HG03565 (cell line): Measurements from ENCODE around the gene RMND5A.

ENCODE experiments used
- ATAC-seq: cut with Tn5 transposase; IDR thresholded peaks from one replicate; pipeline ENCODE4 v1.9.1; 2021; ENCODE audit warnings: mild to moderate bottlenecking, moderate library complexity; ENCODE audit not compliant: unreplicated experiment

RMND5A gene, protein sequence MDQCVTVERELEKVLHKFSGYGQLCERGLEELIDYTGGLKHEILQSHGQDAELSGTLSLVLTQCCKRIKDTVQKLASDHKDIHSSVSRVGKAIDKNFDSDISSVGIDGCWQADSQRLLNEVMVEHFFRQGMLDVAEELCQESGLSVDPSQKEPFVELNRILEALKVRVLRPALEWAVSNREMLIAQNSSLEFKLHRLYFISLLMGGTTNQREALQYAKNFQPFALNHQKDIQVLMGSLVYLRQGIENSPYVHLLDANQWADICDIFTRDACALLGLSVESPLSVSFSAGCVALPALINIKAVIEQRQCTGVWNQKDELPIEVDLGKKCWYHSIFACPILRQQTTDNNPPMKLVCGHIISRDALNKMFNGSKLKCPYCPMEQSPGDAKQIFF

DNA sequence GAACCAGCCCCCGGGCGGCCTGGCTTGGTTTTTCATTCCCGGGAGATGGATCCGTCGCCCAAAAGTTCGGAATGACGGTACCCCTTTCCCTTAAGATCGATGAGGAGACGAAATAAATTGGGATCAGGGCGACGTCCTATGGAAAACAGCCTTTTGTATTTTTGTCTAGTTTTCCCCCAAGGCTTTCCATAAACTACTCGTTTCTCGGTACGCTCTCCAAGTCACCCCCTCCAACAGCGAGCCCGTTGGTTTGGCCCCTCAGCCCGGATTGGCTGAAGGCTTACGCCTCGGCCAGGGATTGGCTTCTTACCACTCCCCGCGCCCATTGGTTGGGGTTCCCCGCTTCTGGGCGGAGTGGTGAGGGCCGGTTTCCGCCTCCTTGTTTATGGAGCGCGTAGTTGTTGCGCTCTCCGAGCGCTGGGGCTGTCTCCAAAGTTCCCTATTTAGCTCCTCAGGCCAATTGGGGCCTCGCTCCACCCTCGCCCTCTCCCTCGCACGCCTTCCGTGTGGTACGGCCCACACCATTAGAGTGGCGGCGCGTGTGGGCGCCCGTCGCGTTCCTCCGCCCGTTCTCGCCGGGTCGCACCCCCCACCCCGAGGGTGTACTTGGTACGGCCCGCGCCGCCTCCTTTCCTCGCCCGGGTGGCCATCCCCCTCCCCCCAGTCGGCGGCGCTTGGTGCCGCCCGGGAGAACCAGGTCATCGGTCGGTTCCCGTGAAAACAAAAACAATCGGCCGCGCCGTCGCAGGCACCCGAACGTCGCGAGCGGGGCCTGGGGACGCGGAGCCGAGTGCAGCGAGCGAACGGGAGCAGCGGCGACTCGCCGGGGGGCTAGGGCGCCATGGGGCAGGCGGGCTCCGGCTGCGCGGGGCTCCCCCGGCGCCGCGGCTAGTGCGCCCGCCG is at the start of gene RMND5A:
Gene RMND5A (plus strand): TSS at position 655 of the 903 bp plus-strand sequence. CDS start 377 bp downstream, outside the sequence.
- peak; percentile 89 for ATAC-seq

DNA sequence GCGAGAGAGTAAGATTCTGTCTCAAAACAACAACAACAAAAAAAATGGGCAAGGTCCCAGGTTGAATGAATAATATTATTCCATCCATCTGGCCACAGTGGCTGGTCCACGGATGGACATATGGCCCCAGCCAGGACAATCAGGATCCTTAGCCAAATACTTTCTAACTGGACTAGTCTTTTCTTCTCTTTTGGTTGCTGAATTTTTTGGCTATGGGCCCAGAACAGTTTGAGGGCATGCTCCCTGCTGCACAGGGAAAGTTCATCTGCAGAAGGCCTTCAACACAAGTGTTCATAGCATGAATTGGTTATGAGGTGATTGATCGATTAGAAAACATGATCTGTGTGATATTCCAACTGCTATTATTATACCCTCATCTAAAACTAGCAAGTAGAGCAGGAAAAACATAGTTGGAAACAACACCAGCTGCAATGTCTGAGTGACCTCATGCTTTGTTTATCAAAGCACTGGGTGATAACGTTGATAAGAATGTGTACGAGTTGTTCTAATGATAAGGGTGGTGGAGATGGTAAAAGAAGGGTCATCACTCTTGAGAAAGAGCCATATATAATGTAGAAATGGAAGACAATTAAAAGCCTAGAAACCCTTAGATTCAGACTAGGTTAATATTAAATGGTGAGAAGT is 48.6 kb upstream of the RMND5A start:
- ATAC-seq, result no peak

DNA sequence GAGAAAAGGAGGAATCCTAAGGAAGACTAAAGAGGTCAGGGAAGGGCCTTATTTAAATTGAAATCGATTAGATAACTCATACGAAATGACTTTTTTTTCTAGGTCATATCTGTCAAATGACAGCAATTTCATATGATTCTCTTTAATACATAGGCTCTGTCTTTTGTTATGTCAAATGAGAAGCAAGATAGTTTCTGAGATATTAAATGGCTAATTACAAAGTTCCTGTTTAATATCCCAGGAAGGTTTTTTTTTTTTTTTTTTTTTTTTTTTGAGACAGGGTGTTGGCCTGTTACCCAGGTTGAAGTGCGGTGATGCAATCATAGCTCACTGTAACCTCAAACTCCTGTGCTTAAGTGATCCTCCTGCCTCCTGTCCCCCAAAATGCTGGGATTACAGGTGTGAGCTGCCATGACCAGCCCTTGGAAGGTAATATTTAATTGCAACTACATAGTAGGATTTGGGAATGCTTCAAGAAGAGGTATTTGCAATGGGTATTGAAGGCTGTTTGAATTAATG is 48.0 kb upstream of the RMND5A start:
- ATAC-seq, result no peak

DNA sequence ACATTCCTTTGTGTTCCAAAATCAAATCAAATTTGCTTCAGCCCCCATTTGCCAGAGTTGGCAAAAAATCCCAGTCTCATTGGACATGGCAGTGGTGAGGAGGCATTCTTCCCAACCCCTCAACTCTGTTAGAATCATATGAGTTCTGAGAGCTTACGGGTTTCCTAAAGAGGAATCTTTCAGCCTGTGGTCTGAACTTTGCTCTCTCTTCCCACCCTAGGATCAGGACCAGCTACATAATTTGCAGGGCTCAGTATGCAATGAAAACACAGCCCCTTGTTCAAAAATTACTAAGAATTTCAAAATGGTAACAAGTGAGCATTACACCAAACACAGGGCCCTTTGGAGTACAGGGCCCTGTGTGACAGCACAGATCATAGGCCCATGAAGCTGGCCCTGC is 47.1 kb upstream of the RMND5A start:
- ATAC-seq, result no peak

DNA sequence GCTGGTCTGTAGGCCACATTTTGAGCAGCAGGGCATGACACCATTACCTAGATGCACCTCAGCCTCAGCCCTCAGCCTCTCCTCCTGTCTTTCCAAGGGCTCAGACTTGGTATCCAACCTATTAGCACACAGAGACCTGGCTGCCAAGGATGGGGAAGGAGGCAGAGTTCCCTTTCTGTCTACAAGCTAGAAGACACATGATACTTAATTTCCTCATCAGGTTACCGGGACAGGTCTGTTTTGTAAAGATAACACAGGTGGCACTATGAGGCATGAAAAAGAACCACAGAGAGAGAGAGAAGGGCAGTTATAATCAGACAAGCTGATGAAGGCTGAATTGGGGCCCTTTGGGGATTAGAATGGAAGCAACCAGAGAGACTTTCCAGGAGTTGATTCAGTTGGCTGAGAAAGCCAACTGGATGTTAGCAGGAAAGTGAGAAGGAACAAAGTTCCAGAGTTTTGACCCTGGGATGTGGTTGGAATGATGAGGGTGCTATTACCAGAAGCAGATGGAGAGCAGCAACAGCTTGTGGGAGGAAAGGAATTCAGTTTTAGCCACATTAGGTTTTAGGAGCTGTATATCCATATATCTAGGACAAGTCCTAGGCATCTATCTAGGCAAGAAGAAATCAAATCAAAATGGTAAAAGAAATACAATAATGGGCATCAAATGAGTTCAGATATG is 46.0 kb upstream of the RMND5A start:
- ATAC-seq, result no peak

DNA sequence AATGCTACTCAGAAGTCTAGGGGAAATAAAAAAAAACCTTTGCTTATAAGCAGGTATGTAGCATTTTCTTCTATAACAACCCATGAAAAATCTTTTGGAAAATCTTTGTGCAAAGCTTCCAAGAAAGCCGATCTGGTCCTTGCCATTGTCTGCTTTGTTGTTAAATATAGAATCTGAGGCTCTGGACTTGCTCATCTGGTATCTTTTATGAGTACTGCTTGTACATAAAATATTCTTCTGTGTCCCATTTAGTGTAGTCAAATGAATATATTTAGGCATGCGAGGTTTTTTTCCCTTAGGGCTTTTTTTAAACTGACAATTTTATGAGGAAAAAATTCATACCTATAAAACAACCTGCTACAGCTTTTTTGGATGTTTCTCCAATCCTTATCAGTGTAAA is 45.0 kb upstream of the RMND5A start:
- ATAC-seq, result no peak

DNA sequence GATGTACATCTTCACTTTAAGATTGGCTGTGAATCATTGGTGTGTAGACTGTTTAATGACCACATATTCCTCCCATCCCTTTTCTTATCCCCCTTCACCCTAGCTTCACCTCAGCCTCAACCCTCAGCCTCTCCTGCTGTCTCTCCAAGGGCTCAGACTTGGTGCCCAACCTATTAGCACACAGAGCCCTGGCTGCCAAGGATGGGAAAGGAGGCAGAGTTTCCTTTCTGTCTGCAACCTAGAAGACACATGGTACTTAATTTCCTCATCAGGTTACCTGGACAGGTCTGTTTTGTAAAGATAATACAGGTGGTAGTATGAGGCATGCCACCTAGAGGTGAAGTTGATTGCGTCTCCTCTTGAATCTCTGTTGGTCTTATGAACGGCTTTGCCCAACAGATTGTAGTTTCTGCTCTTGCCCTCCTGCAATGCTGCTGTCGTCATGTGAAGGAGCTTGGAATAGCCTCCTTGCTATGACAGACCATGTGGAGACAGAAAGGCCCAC is 44.5 kb upstream of the RMND5A start:
- ATAC-seq, result no peak

DNA sequence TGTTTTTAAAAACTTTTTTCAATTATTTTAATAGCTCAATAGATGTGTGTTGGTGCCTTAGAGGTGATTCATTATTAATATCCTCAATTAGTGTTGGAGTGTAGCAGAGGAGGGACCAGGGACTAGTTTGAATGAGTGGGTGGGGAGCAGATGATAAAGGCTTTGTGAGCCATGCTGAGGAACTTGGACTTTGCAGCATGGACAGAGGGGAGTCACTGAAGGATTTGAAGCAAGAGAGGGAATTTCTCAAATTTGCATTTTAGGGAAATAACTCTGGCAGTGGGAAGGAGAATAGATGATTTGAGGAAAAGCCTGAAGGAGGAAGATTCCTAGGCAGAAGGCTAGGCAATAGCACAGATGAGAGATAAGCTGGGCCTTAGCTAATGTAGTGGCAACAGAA is 42.3 kb upstream of the RMND5A start:
- no peak for ATAC-seq

DNA sequence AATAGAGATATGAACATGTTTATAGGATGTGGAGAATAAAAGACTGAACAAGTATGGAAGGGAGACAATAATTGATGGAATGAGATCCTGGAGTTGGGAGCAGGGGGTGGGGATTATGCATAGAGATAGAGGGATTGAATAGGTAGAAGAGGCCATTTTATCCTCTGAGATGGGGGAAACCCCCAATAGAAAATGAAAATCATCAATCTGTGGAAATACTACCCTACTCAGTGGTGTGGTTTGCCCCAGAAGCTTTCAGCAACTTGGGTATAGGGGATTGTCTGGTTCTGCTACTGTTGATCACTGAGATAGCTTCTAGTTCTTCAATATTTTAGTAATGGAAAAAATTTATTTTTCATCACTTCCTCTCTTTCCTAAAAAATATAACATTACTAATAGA is 41.1 kb upstream of the RMND5A start:
- ATAC-seq, result no peak

DNA sequence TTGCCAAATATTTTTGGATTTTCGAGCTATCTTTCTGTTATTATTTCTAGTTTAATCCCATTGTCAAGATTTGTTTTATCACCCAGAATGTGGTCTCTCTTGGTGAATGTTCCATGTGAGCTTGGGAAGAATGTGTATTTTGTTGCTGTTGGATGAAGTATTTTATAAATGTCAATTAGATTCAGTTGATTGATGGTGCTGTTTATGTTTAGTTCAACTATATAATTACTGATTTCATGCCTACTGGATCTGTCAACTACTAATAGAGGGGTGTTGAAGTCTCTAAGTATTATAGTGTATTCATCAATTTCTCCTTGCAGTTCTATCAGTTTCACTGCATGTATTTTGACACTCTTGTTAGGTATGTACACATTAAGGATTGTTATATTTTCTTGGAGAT is 34.7 kb upstream of the RMND5A start:
- no peak for ATAC-seq

DNA sequence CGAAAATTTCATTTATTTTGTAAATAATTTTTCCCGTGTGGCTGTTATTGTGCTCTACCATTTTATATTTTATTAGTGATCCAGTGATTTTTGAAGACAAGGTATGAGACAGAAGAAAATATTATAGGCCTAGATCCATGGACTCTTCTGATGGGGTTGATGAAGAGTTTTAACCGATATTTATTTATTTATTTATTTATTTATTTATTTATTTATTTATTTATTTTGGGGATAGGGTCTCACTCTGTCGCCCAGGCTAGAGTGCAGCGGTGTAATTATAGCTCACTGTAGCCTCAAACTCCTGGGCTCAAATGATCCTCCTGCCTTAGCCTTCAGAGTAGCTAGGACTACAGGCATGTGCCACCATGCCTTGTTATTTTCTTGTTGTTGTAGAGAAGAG is 33.6 kb upstream of the RMND5A start:
- ATAC-seq, result no peak

DNA sequence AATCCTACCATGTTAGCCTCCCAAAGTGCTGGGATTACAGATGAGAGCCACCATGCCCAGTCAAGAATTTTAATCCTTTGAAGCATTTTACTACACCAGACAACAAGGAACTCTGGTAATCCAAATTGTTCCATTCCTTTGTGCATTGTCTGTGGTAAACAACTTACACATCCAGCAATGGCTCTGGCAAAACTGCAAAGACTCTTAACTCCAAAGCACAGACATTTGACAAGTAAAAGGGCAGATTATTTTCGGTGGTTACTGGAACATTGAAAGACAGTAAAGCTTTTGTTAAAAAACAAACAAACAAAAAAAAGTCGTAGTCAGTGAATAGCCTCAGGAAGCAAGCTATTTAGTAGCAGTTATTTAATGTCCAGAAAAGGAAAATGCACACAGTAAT is 33.2 kb upstream of the RMND5A start:
- no peak for ATAC-seq

DNA sequence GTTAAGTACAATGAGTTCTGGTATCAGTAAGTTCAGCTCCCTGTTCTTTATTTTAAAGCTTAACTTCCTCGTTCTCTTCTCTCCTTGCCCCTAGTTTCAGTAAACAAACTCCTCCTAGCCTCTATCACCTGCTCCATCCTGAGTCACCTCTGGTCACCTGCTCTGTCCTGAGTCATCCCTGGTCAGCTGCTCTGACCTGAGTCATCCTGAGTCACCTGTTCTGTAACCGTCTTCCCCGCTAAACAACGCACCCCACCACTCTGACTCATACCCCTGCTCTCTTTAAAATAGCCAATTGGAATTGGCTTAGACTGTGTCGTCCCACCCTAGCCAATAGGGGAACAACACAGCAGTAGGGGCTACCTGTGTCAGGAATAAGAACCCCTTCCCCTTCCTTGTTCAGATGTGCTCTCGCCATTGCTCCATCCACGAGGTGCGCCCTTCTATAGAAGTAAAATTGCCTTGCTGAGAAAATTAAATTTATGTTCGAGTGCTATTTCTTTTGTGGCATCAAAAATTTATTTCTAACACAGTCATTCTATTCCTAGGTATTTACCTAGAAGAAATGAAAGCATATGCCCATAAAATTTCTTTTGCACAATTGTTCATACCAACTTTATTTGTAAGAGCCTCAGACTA is 24.9 kb upstream of the RMND5A start:
- ATAC-seq, result no peak

DNA sequence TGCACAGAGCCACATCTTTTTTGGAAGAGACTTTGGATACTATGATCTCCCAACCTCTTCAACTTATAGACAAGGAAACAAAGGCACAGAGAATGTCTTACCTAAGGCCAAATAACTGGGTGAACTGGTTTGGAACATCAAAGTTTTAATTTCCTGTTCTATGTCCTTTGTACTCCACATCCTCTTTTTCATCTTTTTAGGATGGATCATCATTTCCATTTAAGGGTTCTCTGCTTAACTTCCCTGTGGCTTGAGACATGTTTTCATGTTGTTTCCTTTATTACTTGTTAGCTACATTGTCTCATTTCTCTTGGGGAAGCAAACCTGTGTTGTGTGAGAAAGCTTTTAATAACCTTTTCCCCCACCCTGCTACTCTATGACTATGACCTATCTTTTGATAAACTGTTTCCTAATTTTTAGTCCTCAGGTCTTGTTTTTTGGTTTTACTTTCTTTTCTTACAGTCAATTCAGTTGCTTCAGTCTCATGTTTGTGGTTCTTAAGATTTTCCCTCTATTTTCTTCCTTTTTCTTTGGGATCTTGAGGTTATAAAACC is 22.5 kb upstream of the RMND5A start:
- ATAC-seq, result no peak

DNA sequence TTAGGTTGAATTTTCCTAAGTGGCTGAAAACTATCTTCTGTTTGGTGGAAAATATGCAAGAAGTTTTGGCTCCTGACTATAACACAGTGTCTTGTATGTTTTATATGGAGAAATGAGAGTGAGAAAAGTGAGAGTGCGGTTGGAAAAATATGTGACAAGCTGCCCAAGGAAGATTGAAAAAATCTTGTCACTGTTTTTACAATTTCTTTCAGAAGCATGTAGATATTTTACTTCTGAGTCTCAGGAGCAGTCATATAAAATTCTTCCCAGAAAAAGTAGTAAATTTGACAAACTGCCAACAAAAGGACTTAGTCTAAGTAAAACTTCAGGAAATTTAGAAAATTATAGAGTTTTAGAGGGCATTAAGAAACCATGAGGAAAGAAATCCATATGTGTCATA is 19.4 kb upstream of the RMND5A start:
- no peak for ATAC-seq

DNA sequence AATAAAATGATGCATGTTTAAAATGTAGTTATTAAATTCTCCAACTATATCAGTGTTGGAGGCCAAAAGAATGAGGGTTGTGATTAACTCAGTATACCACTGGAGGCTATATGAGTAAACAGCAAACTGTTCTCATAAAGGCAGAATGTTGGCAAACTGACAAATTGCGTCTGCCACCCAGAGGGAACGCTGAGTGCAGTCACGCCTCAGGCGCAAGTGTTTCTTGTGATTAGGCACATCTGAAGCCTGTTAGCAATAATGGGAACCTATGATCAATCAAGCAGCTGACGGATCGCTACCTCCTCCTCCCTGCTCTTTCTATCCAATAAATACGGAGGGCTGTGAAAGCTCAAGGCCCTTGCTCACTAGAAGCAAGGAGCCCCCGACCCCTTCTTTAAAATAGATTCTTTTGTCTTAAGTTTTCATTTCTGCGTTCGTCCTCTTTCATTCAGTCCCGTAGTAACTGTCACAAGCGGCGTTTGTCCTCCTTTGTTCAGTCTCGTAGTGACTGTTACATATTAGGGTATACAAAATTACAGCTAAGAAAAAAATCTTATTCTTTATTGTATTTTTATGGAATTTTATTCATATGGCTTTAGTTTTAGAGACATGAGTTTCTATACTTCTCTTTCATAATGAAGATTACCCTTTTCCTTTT is 16.3 kb upstream of the RMND5A start:
- ATAC-seq, result no peak

DNA sequence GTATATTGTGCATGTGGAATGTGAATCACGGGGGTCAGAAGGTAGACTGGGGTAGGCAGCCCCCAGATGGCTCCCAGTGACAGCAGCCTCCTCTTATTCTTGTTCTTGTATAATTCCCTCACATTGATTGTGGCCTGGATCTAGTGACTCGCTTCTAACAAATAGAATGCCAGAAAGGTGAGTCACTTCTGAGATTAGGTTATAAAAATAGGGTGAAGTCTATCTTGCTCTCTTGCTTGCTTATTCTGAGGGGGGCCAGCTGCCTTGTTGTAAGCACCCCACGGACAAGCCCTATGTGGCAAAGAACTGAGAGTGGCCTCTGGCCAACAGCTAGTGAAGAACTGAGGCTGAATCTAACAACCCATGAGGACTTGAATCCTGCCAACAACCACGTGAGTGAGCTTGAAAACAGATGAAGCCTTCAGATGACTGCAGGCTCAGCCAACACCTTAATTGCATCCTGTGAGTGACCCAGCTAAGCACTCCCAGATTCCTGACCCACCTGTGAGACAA is 15.6 kb upstream of the RMND5A start:
- no peak for ATAC-seq

DNA sequence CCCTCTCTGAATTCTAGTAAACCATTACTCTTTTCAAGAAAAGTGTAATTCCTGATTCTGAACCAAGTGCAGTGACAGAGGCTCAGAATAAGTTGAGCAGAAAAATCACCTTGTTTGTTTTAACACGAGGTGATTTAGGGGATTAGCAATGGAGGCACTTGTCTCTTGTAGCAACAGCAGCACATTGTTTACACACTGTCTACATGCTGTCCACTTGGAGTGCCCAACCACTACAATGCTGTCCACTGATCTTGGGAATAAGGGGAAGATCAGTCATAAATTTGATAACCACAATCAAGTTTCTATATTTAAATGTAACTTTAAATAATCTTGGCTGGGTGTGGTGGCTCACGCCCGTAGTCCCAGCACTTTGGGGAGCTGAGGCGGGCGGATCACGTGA is 13.9 kb upstream of the RMND5A start:
- ATAC-seq, result no peak

DNA sequence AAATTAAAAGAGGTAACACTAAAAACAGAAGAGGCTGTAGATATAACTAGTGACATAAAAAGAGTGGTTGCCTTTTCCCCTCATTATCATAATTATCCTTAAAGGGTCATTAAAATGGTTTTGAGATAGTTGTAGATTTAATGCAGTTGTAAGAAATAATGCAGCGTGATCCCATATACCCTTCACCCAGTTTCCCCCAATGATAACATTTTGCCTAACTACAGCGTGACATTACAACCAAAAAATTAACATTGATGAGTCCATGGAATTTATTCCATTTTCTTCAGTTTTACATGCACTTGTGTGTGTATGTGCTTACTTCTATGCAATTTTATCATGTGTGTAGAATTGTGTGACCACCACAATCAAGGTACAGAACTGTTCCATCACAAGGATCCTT is 13.2 kb upstream of the RMND5A start:
- no peak for ATAC-seq
